ENCODE measurements around the gene R3HDM4. TPM values are rescaled to one million over a fixed set of nuclear protein-coding genes. Genes with fewer than 3 reads are reported as not detected.

The R3HDM4 gene
- total RNA-seq, 5 donors from 2014 or later (not counting 1 experiment from before 2014, with no cell fraction given): 190 to 252 (median 220) TPM

- Mint-ChIP-seq H3K4me1 (peaks cover 10 to 18% (median 17%) of the 10 kb centered on the region in 3 donors), H3K27me3 (no peaks in the 10 kb centered on the region), H3K36me3 (peaks cover 11% of the 10 kb centered on the region), H3K27ac (peak overlapping the region; percentile 66 to 68), H3K4me3 (peak overlapping the region in 1 of 3 donors; percentile 59), H3K9me3 (no peaks in the 10 kb centered on the region)
- DNase-seq: no peak
- peaks cover 4 to 23% of the 10 kb centered on the region in 2 donors for H3K36me3 ChIP-seq (ENCODE audit: control insufficient read depth in 2 of 2, extremely low read depth in 1 of 2, insufficient read depth in 1 of 2, low read length in 1 of 2)
- peaks cover 2 to 28% of the 10 kb centered on the region in 2 experiments for H3K4me1 ChIP-seq (ENCODE audit: control insufficient read depth in 1 of 2, extremely low read depth in 1 of 2, insufficient read depth in 2 of 2, low read length in 2 of 2)
- no peaks in the 10 kb centered on the region for H3K9me3 ChIP-seq
- WGBS (ENCODE audit: insufficient coverage): 98% methylated on average over 5 of the region's 8 CpGs
- no peaks in the 10 kb centered on the region for H3K27me3 ChIP-seq (replicated peaks in 1 of 2; ENCODE audit: control insufficient read depth in 2 of 2, extremely low read depth in 1 of 2, insufficient read depth in 2 of 2, low read length in 1 of 2)
- POLR2A ChIA-PET: no interaction called here
- H3K27ac ChIP-seq (ENCODE audit: low read length): no peak overlapping the region
- CTCF ChIA-PET: no interaction called here
- H3K4me3 ChIP-seq (ENCODE audit: control insufficient read depth in 1 of 2, extremely low read depth in 1 of 2, low read length in 1 of 2): no peak overlapping the region
- ATAC-seq (replicated peaks in 1 of 4): no peak
Measured at GRCh38 chr19:870314-870713, 42.7 kb downstream of the R3HDM4 start.

DNA sequence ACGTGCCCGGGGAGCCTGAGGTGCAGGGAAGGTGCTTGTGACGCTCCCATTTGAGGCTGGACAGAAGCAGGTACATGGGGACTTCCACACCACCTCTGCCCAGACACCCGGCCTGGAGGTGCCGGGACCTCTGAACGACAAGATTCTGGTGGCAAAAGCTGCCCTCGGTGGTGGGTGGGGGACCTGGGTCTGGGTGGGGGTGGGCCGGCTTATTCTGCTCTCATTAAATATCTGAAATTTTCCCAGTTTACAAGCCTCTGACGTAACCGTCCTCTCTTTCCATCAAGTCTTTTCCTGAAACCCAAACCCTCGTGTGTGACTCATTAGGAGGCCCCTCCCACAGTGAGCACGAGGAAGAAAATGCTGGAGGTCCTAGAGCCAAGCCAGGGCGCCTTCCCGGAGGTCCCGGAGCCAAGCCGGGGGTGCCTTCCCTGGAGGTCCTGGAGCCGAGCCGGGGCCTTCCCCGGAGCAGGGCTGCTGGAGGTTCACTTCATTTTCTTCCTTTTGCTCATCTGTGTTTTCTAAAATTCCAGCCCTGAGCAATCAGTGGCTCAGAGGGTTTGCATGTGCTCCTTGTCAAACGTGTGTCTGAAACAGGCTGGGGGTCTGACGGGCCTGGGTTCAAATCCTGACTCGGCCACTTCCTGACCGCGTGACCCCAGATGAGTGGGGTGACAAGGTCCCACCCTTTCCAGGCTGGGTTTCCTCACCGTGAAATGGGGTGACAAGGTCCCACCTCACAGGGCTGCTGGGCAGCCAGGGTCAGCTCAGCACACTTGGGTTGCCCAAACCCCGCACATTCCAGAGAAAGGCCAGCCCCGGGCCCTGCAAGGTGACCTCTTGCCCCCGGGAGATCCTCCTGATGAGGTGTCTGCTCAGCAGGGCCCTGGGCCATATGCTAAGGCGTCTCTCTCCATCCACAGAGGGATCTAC lies 43.5 kb downstream of the R3HDM4 start:
- H3K4me1 ChIP-seq (ENCODE audit: control insufficient read depth in 1 of 2, extremely low read depth in 1 of 2, insufficient read depth in 2 of 2, low read length in 2 of 2): peaks cover 2 to 27% of the 10 kb centered on the region in 2 experiments
- H3K36me3 ChIP-seq (ENCODE audit: control insufficient read depth in 2 of 2, extremely low read depth in 1 of 2, insufficient read depth in 1 of 2, low read length in 1 of 2): peaks cover 4 to 23% of the 10 kb centered on the region in 2 donors
- no peaks in the 10 kb centered on the region for H3K9me3 Mint-ChIP-seq
- H3K4me3 Mint-ChIP-seq: peak overlapping the region in 1 of 3 donors; percentile 59
- 89% methylated on average over 21 of the region's 29 CpGs for WGBS (ENCODE audit: insufficient coverage)
- no peak overlapping the region for H3K27ac ChIP-seq (ENCODE audit: low read length)
- no peak overlapping the region for H3K4me3 ChIP-seq (ENCODE audit: control insufficient read depth in 1 of 2, extremely low read depth in 1 of 2, low read length in 1 of 2)
- CTCF ChIA-PET: no interaction called here
- peaks cover 10 to 18% (median 17%) of the 10 kb centered on the region in 3 donors for H3K4me1 Mint-ChIP-seq
- DNase-seq (no peak), ATAC-seq (replicated peaks in 1 of 4) (no peak)
- H3K36me3 Mint-ChIP-seq: peaks cover 11% of the 10 kb centered on the region
- POLR2A ChIA-PET: no interaction called here
- no peaks in the 10 kb centered on the region for H3K9me3 ChIP-seq
- H3K27ac Mint-ChIP-seq: peak overlapping the region in 1 of 2 donors; percentile 66
- H3K27me3 Mint-ChIP-seq: no peaks in the 10 kb centered on the region
- no peaks in the 10 kb centered on the region for H3K27me3 ChIP-seq (replicated peaks in 1 of 2; ENCODE audit: control insufficient read depth in 2 of 2, extremely low read depth in 1 of 2, insufficient read depth in 2 of 2, low read length in 1 of 2)

DNA sequence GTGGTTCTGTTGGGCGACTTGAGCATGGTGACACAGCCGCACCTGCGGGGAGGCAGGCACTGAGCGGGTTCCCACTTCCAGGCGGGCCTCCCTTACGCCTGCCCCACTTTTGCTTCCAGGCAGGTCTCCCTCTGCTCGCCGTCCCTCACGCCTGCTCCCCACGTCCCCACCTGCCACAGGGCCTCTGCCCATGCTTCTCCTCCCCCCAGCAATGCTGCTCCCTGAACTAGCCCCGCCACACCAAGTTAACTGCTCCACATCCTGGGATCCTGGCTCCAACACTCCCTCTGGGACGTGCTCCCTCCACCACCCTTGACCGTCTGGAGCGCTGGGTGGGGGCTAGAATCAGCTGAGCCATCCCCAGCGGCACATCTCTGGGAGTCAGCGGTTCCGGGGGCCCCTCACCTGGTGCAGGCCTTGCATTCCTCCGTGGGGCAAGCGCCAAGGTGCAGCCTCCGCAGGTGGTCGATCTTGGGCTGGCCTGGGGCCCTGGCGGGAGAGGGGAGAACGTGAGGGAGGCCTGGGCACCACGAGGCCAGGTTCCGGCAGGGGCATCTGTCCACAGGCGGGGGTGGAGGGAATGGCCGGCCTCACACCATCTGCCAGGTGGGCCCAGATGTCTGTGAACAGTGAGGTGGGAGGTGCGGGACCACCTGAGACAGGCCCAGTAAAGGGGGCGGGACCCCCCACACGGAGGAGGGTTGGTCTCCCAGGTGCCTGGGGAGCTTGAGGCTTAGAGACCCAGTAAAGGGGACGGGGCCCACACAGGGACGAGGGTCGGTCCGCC lies 44.4 kb downstream of the R3HDM4 start:
- H3K36me3 Mint-ChIP-seq: peaks cover 11% of the 10 kb centered on the region
- no peak for ATAC-seq (replicated peaks in 1 of 4)
- no peak overlapping the region for H3K27ac Mint-ChIP-seq
- Histone ChIP-seq H3K4me1 (ENCODE audit: control insufficient read depth in 1 of 2, extremely low read depth in 1 of 2, insufficient read depth in 2 of 2, low read length in 2 of 2) (peaks cover 2 to 32% of the 10 kb centered on the region in 2 experiments), H3K27ac (ENCODE audit: low read length) (no peak overlapping the region), H3K27me3 (replicated peaks in 1 of 2; ENCODE audit: control insufficient read depth in 2 of 2, extremely low read depth in 1 of 2, insufficient read depth in 2 of 2, low read length in 1 of 2) (peaks cover 0 to 2% of the 10 kb centered on the region in 2 experiments), H3K36me3 (ENCODE audit: control insufficient read depth in 2 of 2, extremely low read depth in 1 of 2, insufficient read depth in 1 of 2, low read length in 1 of 2) (peaks cover 2 to 23% of the 10 kb centered on the region in 2 donors), H3K4me3 (ENCODE audit: control insufficient read depth in 1 of 2, extremely low read depth in 1 of 2, low read length in 1 of 2) (no peak overlapping the region), H3K9me3 (no peaks in the 10 kb centered on the region)
- CTCF ChIA-PET: no interaction called here
- 93% methylated on average over 33 of the region's 34 CpGs for WGBS (ENCODE audit: insufficient coverage)
- H3K4me1 Mint-ChIP-seq: peaks cover 16 to 22% (median 20%) of the 10 kb centered on the region in 3 donors
- no peaks in the 10 kb centered on the region for H3K9me3 Mint-ChIP-seq
- no peaks in the 10 kb centered on the region for H3K27me3 Mint-ChIP-seq
- no peak overlapping the region for H3K4me3 Mint-ChIP-seq
- no peak for DNase-seq
- POLR2A ChIA-PET: no interaction called here

GRCh38 chr19:867855-868457 lies 45.1 kb downstream of the R3HDM4 start:
- no peaks in the 10 kb centered on the region for H3K27me3 Mint-ChIP-seq
- peaks cover 11% of the 10 kb centered on the region for H3K36me3 Mint-ChIP-seq
- H3K4me3 Mint-ChIP-seq: no peak overlapping the region
- no peaks in the 10 kb centered on the region for H3K9me3 Mint-ChIP-seq
- H3K27ac Mint-ChIP-seq: no peak overlapping the region
- CTCF ChIA-PET: no interaction called here
- no peaks in the 10 kb centered on the region for H3K9me3 ChIP-seq
- peaks cover 6 to 34% of the 10 kb centered on the region in 2 experiments for H3K4me1 ChIP-seq (ENCODE audit: control insufficient read depth in 1 of 2, extremely low read depth in 1 of 2, insufficient read depth in 2 of 2, low read length in 2 of 2)
- no peak overlapping the region for H3K4me3 ChIP-seq (ENCODE audit: control insufficient read depth in 1 of 2, extremely low read depth in 1 of 2, low read length in 1 of 2)
- H3K27me3 ChIP-seq (replicated peaks in 1 of 2; ENCODE audit: control insufficient read depth in 2 of 2, extremely low read depth in 1 of 2, insufficient read depth in 2 of 2, low read length in 1 of 2): peaks cover 0 to 6% of the 10 kb centered on the region in 2 experiments
- ATAC-seq (replicated peaks in 1 of 4) (no peak), DNase-seq (no peak)
- H3K27ac ChIP-seq (ENCODE audit: low read length): no peak overlapping the region
- WGBS (ENCODE audit: insufficient coverage): 97% methylated on average over 36 of the region's 39 CpGs
- peaks cover 23 to 28% (median 26%) of the 10 kb centered on the region in 3 donors for H3K4me1 Mint-ChIP-seq
- peaks cover 0 to 23% of the 10 kb centered on the region in 2 donors for H3K36me3 ChIP-seq (ENCODE audit: control insufficient read depth in 2 of 2, extremely low read depth in 1 of 2, insufficient read depth in 1 of 2, low read length in 1 of 2)
- POLR2A ChIA-PET: no interaction called here

- DNase-seq (no peak), ATAC-seq (replicated peaks in 1 of 4) (no peak)
- H3K36me3 Mint-ChIP-seq: peaks cover 11% of the 10 kb centered on the region
- peaks cover 25 to 30% (median 27%) of the 10 kb centered on the region in 3 donors for H3K4me1 Mint-ChIP-seq
- H3K27ac Mint-ChIP-seq: peak overlapping the region; percentile 34 to 36
- H3K36me3 ChIP-seq (ENCODE audit: control insufficient read depth in 2 of 2, extremely low read depth in 1 of 2, insufficient read depth in 1 of 2, low read length in 1 of 2): peaks cover 0 to 23% of the 10 kb centered on the region in 2 donors
- H3K4me1 ChIP-seq (ENCODE audit: control insufficient read depth in 1 of 2, extremely low read depth in 1 of 2, insufficient read depth in 2 of 2, low read length in 2 of 2): peaks cover 6 to 37% of the 10 kb centered on the region in 2 experiments
- CTCF ChIA-PET: no interaction called here
- no peaks in the 10 kb centered on the region for H3K9me3 ChIP-seq
- no peaks in the 10 kb centered on the region for H3K27me3 Mint-ChIP-seq
- H3K4me3 Mint-ChIP-seq: no peak overlapping the region
- no peaks in the 10 kb centered on the region for H3K9me3 Mint-ChIP-seq
- POLR2A ChIA-PET: no interaction called here
- no peak overlapping the region for H3K27ac ChIP-seq (ENCODE audit: low read length)
- peaks cover 0 to 12% of the 10 kb centered on the region in 2 experiments for H3K27me3 ChIP-seq (replicated peaks in 1 of 2; ENCODE audit: control insufficient read depth in 2 of 2, extremely low read depth in 1 of 2, insufficient read depth in 2 of 2, low read length in 1 of 2)
- WGBS (ENCODE audit: insufficient coverage): 93% methylated on average over 12 of the region's 16 CpGs
- no peak overlapping the region for H3K4me3 ChIP-seq (ENCODE audit: control insufficient read depth in 1 of 2, extremely low read depth in 1 of 2, low read length in 1 of 2)
Measured at GRCh38 chr19:867301-867793, 45.7 kb downstream of the R3HDM4 start.

DNA sequence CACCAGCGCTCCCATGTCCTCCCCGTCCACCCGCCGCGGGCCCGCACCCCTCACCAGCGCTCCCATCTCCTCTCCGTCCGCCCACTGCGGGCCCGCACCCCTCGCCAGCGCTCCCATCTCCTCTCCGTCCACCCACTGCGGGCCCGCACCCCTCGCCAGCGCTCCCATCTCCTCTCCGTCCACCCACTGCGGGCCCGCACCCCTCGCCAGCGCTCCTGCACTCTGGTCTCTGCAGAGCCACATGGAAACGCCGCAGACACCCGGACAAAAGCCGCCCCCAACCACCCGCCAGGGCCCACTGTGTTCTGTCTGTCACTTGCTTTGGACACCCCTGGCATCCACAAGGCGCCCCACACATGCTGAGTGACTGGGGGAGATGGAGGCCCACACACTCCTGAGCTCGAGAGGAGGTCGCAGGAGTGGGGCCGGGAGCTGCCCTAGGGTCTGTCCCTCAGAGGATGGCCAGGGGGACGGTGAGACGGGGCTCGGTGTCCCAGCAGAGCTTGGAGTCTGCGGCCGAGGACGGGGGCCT lies 46.2 kb downstream of the R3HDM4 start:
- H3K27me3 Mint-ChIP-seq: no peaks in the 10 kb centered on the region
- POLR2A ChIA-PET: no interaction called here
- WGBS (ENCODE audit: insufficient coverage): 96% methylated on average over 21 of the region's 38 CpGs
- CTCF ChIA-PET: no interaction called here
- peaks cover 0 to 12% of the 10 kb centered on the region in 2 experiments for H3K27me3 ChIP-seq (replicated peaks in 1 of 2; ENCODE audit: control insufficient read depth in 2 of 2, extremely low read depth in 1 of 2, insufficient read depth in 2 of 2, low read length in 1 of 2)
- H3K27ac Mint-ChIP-seq: no peak overlapping the region
- DNase-seq (no peak), ATAC-seq (replicated peaks in 1 of 4) (no peak)
- H3K4me1 ChIP-seq (ENCODE audit: control insufficient read depth in 1 of 2, extremely low read depth in 1 of 2, insufficient read depth in 2 of 2, low read length in 2 of 2): peaks cover 5 to 36% of the 10 kb centered on the region in 2 experiments
- H3K9me3 Mint-ChIP-seq: no peaks in the 10 kb centered on the region
- peaks cover 0 to 23% of the 10 kb centered on the region in 2 donors for H3K36me3 ChIP-seq (ENCODE audit: control insufficient read depth in 2 of 2, extremely low read depth in 1 of 2, insufficient read depth in 1 of 2, low read length in 1 of 2)
- H3K4me3 Mint-ChIP-seq: no peak overlapping the region
- no peak overlapping the region for H3K4me3 ChIP-seq (ENCODE audit: control insufficient read depth in 1 of 2, extremely low read depth in 1 of 2, low read length in 1 of 2)
- H3K9me3 ChIP-seq: no peaks in the 10 kb centered on the region
- no peak overlapping the region for H3K27ac ChIP-seq (ENCODE audit: low read length)
- peaks cover 22 to 24% (median 23%) of the 10 kb centered on the region in 3 donors for H3K4me1 Mint-ChIP-seq
- peaks cover 11% of the 10 kb centered on the region for H3K36me3 Mint-ChIP-seq

All from T-cell (primary cell).